Muscle of leg (tissue), 11 donors: Measurements from ENCODE around the gene HLF. TPM values are rescaled to one million over a fixed set of nuclear protein-coding genes. Genes with fewer than 3 reads are reported as not detected.
A peak's percentile ranks its signal among the peaks of the same experiment; 100 is the strongest.
"Not testable (repeated sequence)": the region's sequence is repeated elsewhere in the genome, so short reads cannot be mapped to it uniquely, and the experiment has no call there.

Source experiments
- DNase-seq: peaks from one replicate; pipeline ENCODE4 v3.0.0; 2013
- H3K27ac ChIP-seq: one replicate; pipeline ENCODE4 v1.5.1; 2013; ENCODE audit warnings: mild to moderate bottlenecking, low read length, control low read depth
- H3K27me3 ChIP-seq: one replicate; pipeline ENCODE4 v1.6.1; 2013; ENCODE audit warnings: low read length; ENCODE audit not compliant: control insufficient read depth, insufficient read depth
- H3K36me3 ChIP-seq: one replicate; pipeline ENCODE4 v1.6.1; 2013; ENCODE audit warnings: low read length; ENCODE audit not compliant: control insufficient read depth, insufficient read depth
- H3K4me1 ChIP-seq: one replicate; pipeline ENCODE4 v1.6.1; 2013; ENCODE audit warnings: low read length; ENCODE audit not compliant: control insufficient read depth, insufficient read depth
- H3K4me3 ChIP-seq: one replicate; pipeline ENCODE4 v1.5.1; 2013; ENCODE audit warnings: low read length, control low read depth
- H3K9me3 ChIP-seq: replicated peaks from 2 replicates; pipeline ENCODE4 v1.6.1; 2013; ENCODE audit warnings: low read depth, low read length; ENCODE audit not compliant: control insufficient read depth
- WGBS: methylation state at CpG from one replicate; pipeline ENCODE4 v1.1.5; 2013; ENCODE audit warnings: missing lambda C conversion rate; ENCODE audit not compliant: insufficient coverage; 5-methylcytosine and 5-hydroxymethylcytosine counted together
- polyA plus RNA-seq, 8 donors: library from polyadenylated mRNA; unstranded; fragments of 120-200 nt; gene quantifications; one replicate each; pipeline versions ENCODE4 v1.2.1 to v1.2.3, GENCODE V29; 2013; ENCODE audit warnings: inconsistent platforms in 1 of 8, low replicate concordance in 1 of 8; ENCODE audit not compliant: insufficient read length in 8 of 8, insufficient read depth in 1 of 8
- total RNA-seq: library from RNA; stranded (reverse); fragments of 120-200 nt; gene quantifications from one replicate; pipeline ENCODE4 v1.2.4, GENCODE V29; 2013

Gene HLF
- total and polyA plus RNA-seq, 9 donors, result 3.3 to 5.9 (median 4.2) TPM

DNA sequence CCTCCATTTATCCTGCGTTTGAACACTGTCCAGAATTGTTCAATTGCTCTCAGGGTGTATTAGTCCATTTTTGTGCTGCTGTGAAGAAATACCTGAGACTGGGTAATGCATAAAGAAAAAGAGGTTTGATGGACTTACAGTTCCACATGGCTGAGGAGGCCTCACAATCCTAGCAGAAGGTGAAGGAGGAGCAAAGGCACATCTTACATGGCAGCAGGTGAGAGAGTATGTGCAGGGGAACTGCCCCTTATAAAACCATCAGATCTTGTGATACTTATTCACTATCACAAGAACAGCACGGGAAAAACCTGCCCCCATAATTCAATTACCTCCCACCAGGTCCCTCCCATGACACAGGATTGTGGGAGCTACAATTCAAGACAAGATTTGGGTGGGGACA, 63.8 kb downstream of the HLF start:
- not testable (repeated sequence) for H3K27me3 ChIP-seq, H3K4me3 ChIP-seq, H3K27ac ChIP-seq, H3K9me3 ChIP-seq, H3K36me3 ChIP-seq, DNase-seq, H3K4me1 ChIP-seq
- WGBS, result 100% methylated on average over 1 of the region's 2 CpGs

DNA sequence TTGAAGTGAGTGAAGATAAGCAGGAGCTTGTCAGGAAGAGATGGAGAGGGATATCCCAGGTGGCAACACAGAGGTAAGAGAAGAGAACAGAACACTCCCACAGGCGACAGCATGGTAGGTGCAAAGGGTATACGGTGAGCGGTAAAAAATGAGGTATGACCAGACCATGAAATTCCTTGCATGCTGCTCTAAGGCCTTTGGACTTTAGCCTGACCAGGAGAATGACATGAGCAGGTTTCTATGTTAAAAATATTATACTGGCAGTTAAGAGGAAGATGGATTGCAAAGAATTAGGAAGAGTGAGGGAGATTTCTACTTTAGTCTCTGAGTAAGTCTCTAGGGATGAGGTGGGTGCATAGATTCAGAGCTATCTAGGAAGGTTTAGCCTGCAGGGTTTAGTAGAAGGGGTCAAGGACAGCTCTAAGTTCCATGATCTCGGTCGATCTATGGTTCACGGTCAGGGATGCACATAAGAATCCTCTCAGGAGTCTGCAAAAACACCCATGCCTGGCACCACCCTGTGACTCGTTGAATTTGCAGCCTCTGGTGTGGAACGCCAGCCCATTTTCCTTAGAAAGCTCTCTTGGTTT, 65.7 kb downstream of the HLF start:
- 89% methylated on average over 6 of the region's 8 CpGs for WGBS
- peaks cover 6% of the 10 kb centered on the region for H3K4me1 ChIP-seq
- H3K27ac ChIP-seq, result no peak overlapping the region
- DNase-seq, result no peak
- no peaks in the 10 kb centered on the region for H3K27me3 ChIP-seq
- H3K36me3 ChIP-seq, result no peaks in the 10 kb centered on the region
- H3K9me3 ChIP-seq, result no peaks in the 10 kb centered on the region
- no peak overlapping the region for H3K4me3 ChIP-seq

DNA sequence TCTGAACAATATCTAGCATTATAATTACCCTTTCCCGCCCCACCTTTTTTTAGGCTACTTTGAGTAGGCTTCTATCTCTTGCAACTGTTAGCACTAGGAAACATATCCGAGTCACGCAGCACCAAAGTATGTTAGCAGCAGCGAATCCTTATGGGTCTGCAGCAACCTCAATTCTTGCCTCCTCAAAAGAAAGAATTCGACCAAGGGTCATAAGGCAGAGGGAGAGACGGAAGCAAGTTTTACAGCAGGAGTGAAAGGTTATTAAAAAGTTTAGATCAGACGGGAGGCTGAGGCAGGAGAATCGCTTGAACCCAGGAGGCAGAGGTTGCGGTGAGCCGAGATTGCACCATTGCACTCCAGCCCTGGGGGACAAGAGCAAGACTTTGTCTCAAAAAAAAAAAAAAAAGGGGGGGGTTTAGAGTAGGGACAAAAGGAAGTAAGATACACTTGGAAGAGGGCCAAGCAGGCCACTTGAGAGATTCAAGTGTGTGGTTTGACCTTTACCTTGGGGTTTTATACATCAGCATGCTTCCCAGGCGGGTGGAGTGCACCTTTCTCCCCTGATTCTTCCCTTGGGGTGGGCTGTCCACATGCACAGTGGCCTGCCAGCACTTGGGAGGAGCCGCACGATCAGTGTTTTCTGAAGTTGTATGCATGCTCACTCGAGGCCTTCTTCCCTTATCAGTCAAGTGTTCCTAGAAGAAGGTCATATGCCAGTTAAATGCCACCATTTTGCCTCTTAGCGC, 67.7 kb downstream of the HLF start:
- H3K4me3 ChIP-seq, result no peak overlapping the region
- no peaks in the 10 kb centered on the region for H3K9me3 ChIP-seq
- H3K27ac ChIP-seq, result no peak overlapping the region
- no peaks in the 10 kb centered on the region for H3K36me3 ChIP-seq
- WGBS, result 74% methylated on average over 9 of the region's 15 CpGs
- DNase-seq, result no peak
- no peaks in the 10 kb centered on the region for H3K27me3 ChIP-seq
- H3K4me1 ChIP-seq, result peaks cover 2% of the 10 kb centered on the region

DNA sequence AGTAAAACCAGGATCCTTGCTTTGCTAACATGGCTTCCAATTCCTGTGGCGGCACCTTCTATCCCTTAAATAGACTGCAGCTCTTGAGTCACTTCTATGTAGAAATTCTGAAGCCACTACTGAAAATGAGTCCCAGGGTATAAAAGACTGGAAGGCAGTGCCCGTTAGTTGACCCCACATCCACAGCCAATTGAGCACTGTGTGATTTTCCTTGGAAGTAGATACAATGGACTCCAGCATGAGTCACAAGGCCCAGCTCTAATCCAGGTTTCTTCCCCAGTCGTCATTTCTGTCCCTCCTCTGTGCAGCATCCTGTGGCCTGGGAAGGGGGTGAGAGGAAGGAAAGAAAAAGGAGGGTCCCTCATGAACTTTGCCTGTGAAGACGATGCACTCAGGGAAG, 69.5 kb downstream of the HLF start:
- peak; percentile 48 for DNase-seq
- Histone ChIP-seq H3K27me3 (no peaks in the 10 kb centered on the region), H3K36me3 (no peaks in the 10 kb centered on the region), H3K9me3 (no peaks in the 10 kb centered on the region), H3K27ac (no peak overlapping the region), H3K4me1 (peaks cover 2% of the 10 kb centered on the region), H3K4me3 (no peak overlapping the region)
- 60% methylated on average over 1 of the region's 4 CpGs for WGBS

DNA sequence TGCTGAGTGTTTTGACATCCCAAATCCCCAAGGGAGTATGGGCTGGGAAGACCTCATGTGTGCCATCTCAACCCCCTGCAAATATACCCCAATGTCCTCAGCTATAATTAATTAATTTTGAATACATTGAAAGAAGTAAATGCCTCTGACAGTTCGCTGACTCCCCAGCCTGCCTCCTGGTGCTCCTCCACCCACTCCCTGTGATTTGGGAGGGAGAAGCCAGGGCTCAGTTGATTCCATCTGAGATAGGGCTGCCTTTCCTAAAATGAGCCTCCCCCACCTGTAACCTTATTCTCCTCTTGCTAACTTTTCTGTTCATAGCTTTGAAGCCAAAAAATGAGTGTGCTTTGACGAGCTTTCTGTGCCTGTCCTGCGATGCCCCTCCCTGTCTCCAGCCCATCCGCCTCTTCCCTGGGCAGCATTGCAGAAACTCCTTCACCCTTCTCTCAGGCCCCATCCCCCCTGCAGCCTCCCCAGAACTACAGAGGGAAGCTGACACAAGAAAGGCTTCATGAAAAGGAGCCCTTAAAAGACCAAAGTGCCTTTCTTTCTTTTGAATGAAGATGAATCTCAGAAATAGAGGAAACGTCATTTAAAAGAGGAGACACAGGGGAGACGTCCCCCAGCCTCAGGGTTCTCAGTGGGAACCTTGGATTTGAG, 70.3 kb downstream of the HLF start:
- H3K4me1 ChIP-seq, result peaks cover 6% of the 10 kb centered on the region
- H3K27me3 ChIP-seq, result no peaks in the 10 kb centered on the region
- no peaks in the 10 kb centered on the region for H3K36me3 ChIP-seq
- no peaks in the 10 kb centered on the region for H3K9me3 ChIP-seq
- H3K27ac ChIP-seq, result no peak overlapping the region
- no peak overlapping the region for H3K4me3 ChIP-seq
- WGBS, result 41% methylated on average over 2 of the region's 6 CpGs
- DNase-seq, result no peak

DNA sequence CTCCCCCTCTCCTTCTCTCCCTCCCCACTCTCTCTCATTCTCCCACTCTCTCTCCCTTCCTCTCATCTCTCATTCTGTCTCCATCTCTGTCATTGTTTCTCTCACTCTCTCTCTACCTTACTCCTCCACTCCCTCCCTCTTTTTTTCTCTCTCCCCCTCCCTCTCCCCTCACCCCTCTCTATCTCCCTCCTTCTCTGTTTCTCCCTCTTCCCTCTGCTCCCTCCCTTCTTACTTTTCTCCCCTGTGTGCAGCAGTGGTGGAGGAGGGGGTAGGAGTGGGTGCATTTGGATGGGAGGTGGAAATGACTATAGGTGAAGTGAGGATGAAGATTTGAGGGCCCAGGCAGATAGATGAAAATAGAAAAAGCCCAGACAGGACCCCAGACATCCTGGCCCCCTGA, 70.9 kb downstream of the HLF start:
- DNase-seq, result no peak
- Histone ChIP-seq H3K4me3 (no peak overlapping the region), H3K9me3 (no peaks in the 10 kb centered on the region), H3K4me1 (peaks cover 12% of the 10 kb centered on the region), H3K27me3 (no peaks in the 10 kb centered on the region), H3K27ac (no peak overlapping the region), H3K36me3 (no peaks in the 10 kb centered on the region)

DNA sequence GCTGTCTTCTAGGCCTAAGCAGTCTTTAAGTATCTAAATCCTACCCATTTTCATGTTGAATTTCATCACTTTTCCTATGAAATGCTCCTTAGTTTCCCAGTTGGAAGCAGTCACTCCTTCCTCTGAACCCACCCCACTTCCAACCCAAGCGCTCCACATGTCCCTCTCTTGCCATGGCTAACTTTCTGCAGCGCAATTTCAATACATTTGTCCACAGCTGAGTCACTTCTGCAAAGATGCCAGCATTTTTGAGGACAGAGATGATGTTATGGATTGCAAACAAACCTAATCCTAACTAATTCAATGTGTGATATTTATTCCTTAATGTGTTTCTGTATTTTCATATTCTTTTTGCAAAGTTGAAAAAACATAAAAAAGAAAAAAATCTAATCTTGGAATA, 71.7 kb downstream of the HLF start:
- no CpG with 5 or more reads among the region's 2 CpGs for WGBS

DNA sequence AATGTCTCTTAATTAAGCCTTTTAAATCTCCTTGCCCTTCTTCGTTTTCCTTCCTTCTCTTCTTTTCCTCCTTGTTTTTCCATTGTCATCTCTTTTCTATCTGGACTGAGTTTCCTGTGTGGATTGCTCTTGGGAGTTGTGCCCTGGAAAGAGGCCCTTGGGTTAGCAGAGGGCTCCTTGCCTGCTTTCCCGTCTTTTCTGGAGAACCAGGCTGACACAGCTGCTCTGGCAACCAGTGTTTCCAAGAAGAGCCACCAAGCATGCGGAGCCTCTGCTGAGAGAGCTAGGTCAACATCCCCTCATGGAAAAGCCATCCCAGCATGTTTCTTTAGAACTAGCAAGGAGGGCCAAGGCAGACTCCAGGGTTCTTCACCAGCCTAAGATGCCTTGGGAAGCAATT, 75.4 kb downstream of the HLF start:
- 29% methylated on average over 2 of the region's 3 CpGs for WGBS
- peaks cover 11% of the 10 kb centered on the region for H3K4me1 ChIP-seq
- DNase-seq, result peak; percentile 52
- H3K4me3 ChIP-seq, result no peak overlapping the region
- H3K36me3 ChIP-seq, result no peaks in the 10 kb centered on the region
- H3K9me3 ChIP-seq, result no peaks in the 10 kb centered on the region
- H3K27ac ChIP-seq, result no peak overlapping the region
- peaks cover 3% of the 10 kb centered on the region for H3K27me3 ChIP-seq

More for the DNA sequence above, 71.7 kb downstream of the HLF start:
- Histone ChIP-seq H3K9me3 (no peaks in the 10 kb centered on the region), H3K27ac (no peak overlapping the region), H3K27me3 (no peaks in the 10 kb centered on the region), H3K4me3 (no peak overlapping the region), H3K36me3 (no peaks in the 10 kb centered on the region), H3K4me1 (peaks cover 12% of the 10 kb centered on the region)
- DNase-seq, result no peak

DNA sequence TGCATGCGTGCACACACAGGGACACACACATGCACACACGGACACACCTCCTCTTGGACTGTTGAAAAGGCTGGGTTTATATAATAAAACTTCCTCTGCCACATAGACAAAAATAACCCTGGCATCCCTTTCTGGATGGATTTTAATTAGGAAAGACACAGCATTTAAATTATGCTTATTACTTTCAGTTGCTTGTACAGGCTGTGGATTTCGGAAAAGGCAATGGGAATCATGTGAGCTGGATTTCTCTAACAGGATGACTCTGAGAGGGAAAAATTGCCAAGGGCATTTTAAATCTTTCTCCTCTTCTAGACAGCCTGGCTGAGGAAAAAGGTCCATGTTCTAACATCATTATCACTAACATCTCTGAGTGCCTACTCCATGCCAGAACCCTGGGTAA, 75.9 kb downstream of the HLF start:
- no CpG with 5 or more reads among the region's 3 CpGs for WGBS

DNA sequence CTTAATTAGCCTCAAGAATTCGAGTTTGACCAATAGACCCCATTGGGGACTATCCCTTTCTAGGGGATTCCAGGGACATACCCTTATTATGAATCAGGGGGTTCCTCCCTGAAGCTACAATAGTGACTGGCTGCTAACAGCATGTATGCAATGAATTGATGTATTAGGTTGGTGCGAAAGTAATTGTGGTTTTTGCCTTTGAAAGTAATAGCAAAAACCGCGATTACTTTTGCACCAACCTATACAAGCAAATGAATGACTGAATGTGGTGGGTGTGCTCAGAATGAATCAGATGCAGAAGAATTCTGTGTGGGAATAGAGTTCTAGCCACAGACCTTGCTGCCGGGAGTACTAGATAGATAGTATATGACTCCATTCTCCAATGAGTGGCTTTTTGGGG, 76.7 kb downstream of the HLF start:
- H3K27ac ChIP-seq, result no peak overlapping the region
- no peak for DNase-seq
- H3K36me3 ChIP-seq, result no peaks in the 10 kb centered on the region
- WGBS, result no CpG with 5 or more reads among the region's 5 CpGs
- peaks cover 11% of the 10 kb centered on the region for H3K4me1 ChIP-seq
- H3K27me3 ChIP-seq, result peaks cover 3% of the 10 kb centered on the region
- no peak overlapping the region for H3K4me3 ChIP-seq
- no peaks in the 10 kb centered on the region for H3K9me3 ChIP-seq

More for the DNA sequence above, 75.9 kb downstream of the HLF start:
- Histone ChIP-seq H3K27ac (no peak overlapping the region), H3K4me1 (peaks cover 11% of the 10 kb centered on the region), H3K4me3 (no peak overlapping the region), H3K9me3 (no peaks in the 10 kb centered on the region), H3K27me3 (peaks cover 3% of the 10 kb centered on the region), H3K36me3 (no peaks in the 10 kb centered on the region)
- peak; percentile 68 for DNase-seq
